Upper lobe of left lung (tissue), 4 donors: ENCODE measurements around the gene CD44.

ENCODE experiments used
- CTCF ChIP-seq, 6 experiments: fragments of 450-650 bp in 4 of 6; fragments of 200-600 bp in 2 of 6; sonication (generic) in 2 of 6; IDR thresholded peaks; one replicate each; pipeline ENCODE4 v1.5.1; 2016 to 2019; ENCODE audit warnings: antibody characterized with exemption in 6 of 6
- POLR2A ChIP-seq, 4 donors: fragments of 450-650 bp; IDR thresholded peaks; one replicate each; pipeline ENCODE4 v1.5.1; 2016 to 2017; ENCODE audit warnings: antibody characterized with exemption in 4 of 4, mild to moderate bottlenecking in 2 of 4
- POLR2AphosphoS5 ChIP-seq, 2 donors: sonication (generic); formaldehyde crosslinking; IDR thresholded peaks; one replicate each; pipeline ENCODE4 v1.5.1; 2017; ENCODE audit warnings: antibody characterized with exemption in 2 of 2

- no peak for TF ChIP-seq CTCF (IDR thresholded peaks at IDR 0.05)
- TF ChIP-seq POLR2A (IDR thresholded peaks at IDR 0.05) = no peak
- TF ChIP-seq POLR2AphosphoS5 (IDR thresholded peaks at IDR 0.05) = no peak
Measured at GRCh38 chr11:35237351-35237750, 98.4 kb downstream of the CD44 start.
